Measurements from ENCODE around the gene RAB7B. TPM values are rescaled to one million over a fixed set of nuclear protein-coding genes. Genes with fewer than 3 reads are reported as not detected.

Gene RAB7B
- total RNA-seq, 2 experiments from 2014 or later: not detected

GRCh38 chr1:205939690-205940330 lies 63.4 kb downstream of the RAB7B start:
- TF ChIP-seq CTCF (conservative IDR thresholded peaks at IDR 0.05; ENCODE audit: low read length) (peak; percentile 48), EZH2phosphoT487 (IDR thresholded peaks at IDR 0.05; ENCODE audit: borderline replicate concordance, low read depth, low read length) (no peak)
- no TSS peak for BruUV-seq (replicated peaks)
- H3K36me3 ChIP-seq (ENCODE audit: insufficient read depth, low read length): no peaks in the 10 kb centered on the region
- DNase-seq (ENCODE audit: low spot score): peak; percentile 33
- no peaks in the 10 kb centered on the region for H4K20me1 ChIP-seq (ENCODE audit: insufficient read depth, low read length)
- H3K79me2 ChIP-seq (ENCODE audit: insufficient read depth, low read depth, low read length): no peaks in the 10 kb centered on the region
- no peak overlapping the region for H3K27ac ChIP-seq (ENCODE audit: low read depth, low read length, poor library complexity, severe bottlenecking)
- H3K9me2 ChIP-seq (ENCODE audit: insufficient read depth, low read length): no peaks in the 10 kb centered on the region
- POLR2A ChIA-PET: no interaction called here
- intact Hi-C loops (cut with micrococcal nuclease; ENCODE audit: unreplicated experiment): no loop called here
- H3K4me3 ChIP-seq (ENCODE audit: low read depth, low read length, poor library complexity, severe bottlenecking): no peak overlapping the region
- CTCF ChIA-PET (ENCODE audit: unreplicated experiment): no interaction called here
- no peaks in the 10 kb centered on the region for H3K4me1 ChIP-seq (ENCODE audit: insufficient read depth, low read length, poor library complexity, severe bottlenecking)
- no peaks in the 10 kb centered on the region for H3K9me3 ChIP-seq (ENCODE audit: low read length)
- H3K4me2 ChIP-seq (ENCODE audit: low read length): no peak overlapping the region
- H2AFZ ChIP-seq (ENCODE audit: low read length): no peak overlapping the region

- BruUV-seq (replicated peaks): no TSS peak
- H3K36me3 ChIP-seq (ENCODE audit: insufficient read depth, low read length): no peaks in the 10 kb centered on the region
- no peaks in the 10 kb centered on the region for H4K20me1 ChIP-seq (ENCODE audit: insufficient read depth, low read length)
- intact Hi-C loops (cut with micrococcal nuclease; ENCODE audit: unreplicated experiment): no loop called here
- no peak for DNase-seq (ENCODE audit: low spot score)
- no peaks in the 10 kb centered on the region for H3K9me2 ChIP-seq (ENCODE audit: insufficient read depth, low read length)
- no peak for TF ChIP-seq CTCF (conservative IDR thresholded peaks at IDR 0.05; ENCODE audit: low read length)
- no peak for TF ChIP-seq EZH2phosphoT487 (IDR thresholded peaks at IDR 0.05; ENCODE audit: borderline replicate concordance, low read depth, low read length)
- no peak overlapping the region for H2AFZ ChIP-seq (ENCODE audit: low read length)
- ChIA-PET POLR2A (no interaction called here), CTCF (ENCODE audit: unreplicated experiment) (no interaction called here)
- no peak overlapping the region for H3K4me3 ChIP-seq (ENCODE audit: low read depth, low read length, poor library complexity, severe bottlenecking)
- no peaks in the 10 kb centered on the region for H3K9me3 ChIP-seq (ENCODE audit: low read length)
- H3K4me1 ChIP-seq (ENCODE audit: insufficient read depth, low read length, poor library complexity, severe bottlenecking): no peaks in the 10 kb centered on the region
- no peak overlapping the region for H3K4me2 ChIP-seq (ENCODE audit: low read length)
- no peak overlapping the region for H3K27ac ChIP-seq (ENCODE audit: low read depth, low read length, poor library complexity, severe bottlenecking)
- no peaks in the 10 kb centered on the region for H3K79me2 ChIP-seq (ENCODE audit: insufficient read depth, low read depth, low read length)
Observed at GRCh38 chr1:205938682-205939081, 64.5 kb downstream of the RAB7B start.

GRCh38 chr1:205936846-205937586 lies 66.2 kb downstream of the RAB7B start:
- POLR2A ChIA-PET: no interaction called here
- Histone ChIP-seq H3K4me1 (ENCODE audit: insufficient read depth, low read length, poor library complexity, severe bottlenecking) (no peaks in the 10 kb centered on the region), H3K36me3 (ENCODE audit: insufficient read depth, low read length) (no peaks in the 10 kb centered on the region), H3K27ac (ENCODE audit: low read depth, low read length, poor library complexity, severe bottlenecking) (no peak overlapping the region), H3K9me2 (ENCODE audit: insufficient read depth, low read length) (no peaks in the 10 kb centered on the region), H2AFZ (ENCODE audit: low read length) (no peak overlapping the region), H3K9me3 (ENCODE audit: low read length) (no peaks in the 10 kb centered on the region), H3K79me2 (ENCODE audit: insufficient read depth, low read depth, low read length) (no peaks in the 10 kb centered on the region), H3K4me2 (ENCODE audit: low read length) (no peak overlapping the region), H4K20me1 (ENCODE audit: insufficient read depth, low read length) (no peaks in the 10 kb centered on the region), H3K4me3 (ENCODE audit: low read depth, low read length, poor library complexity, severe bottlenecking) (no peak overlapping the region)
- CTCF ChIA-PET (ENCODE audit: unreplicated experiment): no interaction called here
- no peak for DNase-seq (ENCODE audit: low spot score)
- TF ChIP-seq CTCF (conservative IDR thresholded peaks at IDR 0.05; ENCODE audit: low read length): no peak
- TF ChIP-seq EZH2phosphoT487 (IDR thresholded peaks at IDR 0.05; ENCODE audit: borderline replicate concordance, low read depth, low read length): no peak
- intact Hi-C loops (cut with micrococcal nuclease; ENCODE audit: unreplicated experiment): no loop called here
- BruUV-seq (replicated peaks): no TSS peak
